IMR-90 (cell line): ENCODE results near the gene MMP3.

ENCODE experiments used
- CTCF ChIP-seq: conservative IDR thresholded peaks from 2 replicates; pipeline ENCODE4 v1.5.1; 2012; ENCODE audit warnings: mild to moderate bottlenecking, low read depth, low read length, improper control_type of control experiment
- MXI1 ChIP-seq: IDR thresholded peaks from 2 replicates; pipeline ENCODE4 v1.6.1; 2012; ENCODE audit warnings: low read depth, mild to moderate bottlenecking, low read length, moderate library complexity, borderline replicate concordance
- SMC3 ChIP-seq: fragments of 150-350 bp; IDR thresholded peaks from 2 replicates; pipeline ENCODE4 v1.6.1; 2016; ENCODE audit warnings: low read depth, mild to moderate bottlenecking, antibody characterized with exemption, low read length, moderate library complexity

GRCh38 chr11:102842930-102843329 is 479 bp downstream of the MMP3 start:
- no peak for TF ChIP-seq CTCF
- no peak for TF ChIP-seq MXI1
- TF ChIP-seq SMC3: no peak
